K562 (cell line): ENCODE measurements around the gene SIMC1. TPM values are rescaled to one million over a fixed set of nuclear protein-coding genes. Genes with fewer than 3 reads are reported as not detected.

Experiments
- ELF2 ChIP-seq: fragments of 250-450 bp; sonication (Bioruptor Pico); IDR thresholded peaks from 2 replicates; pipeline ENCODE4 v1.5.0; 2021; ENCODE audit warnings: mild to moderate bottlenecking
- ELK3 ChIP-seq: fragments of 450-650 bp; formaldehyde crosslinking; IDR thresholded peaks from 2 replicates; pipeline ENCODE4 v1.4.0; 2020; ENCODE audit warnings: mild to moderate bottlenecking
- HOMEZ ChIP-seq: fragments of 250-450 bp; sonication (Bioruptor Pico); IDR thresholded peaks from 2 replicates; pipeline ENCODE4 v1.4.0; 2020; ENCODE audit warnings: mild to moderate bottlenecking, moderate library complexity
- ILK ChIP-seq: fragments of 450-650 bp; IDR thresholded peaks from 2 replicates; pipeline ENCODE4 v1.6.1; 2016; ENCODE audit warnings: missing genetic modification characterization, low read depth, mild to moderate bottlenecking, missing compliant biosample characterization, moderate library complexity, borderline replicate concordance
- MLX ChIP-seq, 2 experiments: fragments of 450-650 bp in 1 of 2; sonication (generic) in 1 of 2; formaldehyde crosslinking; conservative IDR thresholded peaks; 2 replicates each; pipeline versions ENCODE4 v1.4.0 to v1.8.1; 2020 to 2022; ENCODE audit warnings: mild to moderate bottlenecking in 1 of 2, missing genetic modification reagents in 1 of 2
- NELFE ChIP-seq: IDR thresholded peaks from 2 replicates; pipeline ENCODE4 v1.6.1; 2011; ENCODE audit warnings: mild to moderate bottlenecking; ENCODE audit not compliant: insufficient read depth, insufficient read length
- NEUROD1 ChIP-seq: fragments of 150-350 bp; IDR thresholded peaks from 2 replicates; pipeline ENCODE4 v1.6.1; 2014; ENCODE audit warnings: borderline replicate concordance, low read length, low read depth; ENCODE audit not compliant: partially characterized antibody
- SMAD4 ChIP-seq: fragments of 250-450 bp; sonication (Bioruptor Pico); conservative IDR thresholded peaks from 2 replicates; pipeline ENCODE4 v1.8.0; 2021; ENCODE audit warnings: inconsistent platforms, mild to moderate bottlenecking, moderate library complexity
- SNAPC5 ChIP-seq: fragments of 250-450 bp; sonication (Bioruptor Pico); IDR thresholded peaks from 2 replicates; pipeline ENCODE4 v1.8.0; 2021; ENCODE audit warnings: moderate library complexity, mild to moderate bottlenecking, inconsistent platforms
- SNRNP70 ChIP-seq: fragments of 200-400 bp; formaldehyde crosslinking; optimal IDR thresholded peaks from 2 replicates; pipeline ENCODE3; 2017; ENCODE audit warnings: low read depth, low read length
- polyA plus RNA-seq, 8 experiments: library from polyadenylated mRNA; depleted of rRNA in 4 of 8; stranded (reverse) in 5 of 8; unstranded in 3 of 8; fragments of >200 nt; fragmentation: Nextera tagmentation in 2 of 8; fragmentation: Illumina TruSeq in 1 of 8; extraction: Ambion mirVana in 2 of 8; extraction: Trizol in 1 of 8; gene quantifications; 2 replicates each; pipeline versions ENCODE4 v1.2.1 to v1.2.3, GENCODE V29; 2011 to 2014; ENCODE audit warnings: inconsistent platforms in 1 of 8, missing spikeins in 1 of 8
- total RNA-seq, 7 experiments: library from RNA; depleted of rRNA in 6 of 7; stranded (reverse); fragments of >200 nt in 6 of 7; fragmentation: Illumina TruSeq in 2 of 7; extraction: Trizol in 2 of 7; gene quantifications; 2 replicates each; pipeline versions ENCODE4 v1.2.1 to v1.2.3, GENCODE V29; 2011 to 2021; ENCODE audit warnings: low replicate concordance in 1 of 7
- TF ChIP-seq, protein P1 (sequence below): fragments of 450-650 bp; IDR thresholded peaks from 2 replicates; pipeline ENCODE4 v1.6.1; 2018; ENCODE audit not compliant: partially characterized antibody
- TF ChIP-seq, protein P2 (sequence below): sonication (generic); formaldehyde crosslinking; IDR thresholded peaks from 2 replicates; pipeline ENCODE4 v1.8.1; 2023; ENCODE audit warnings: mild to moderate bottlenecking, missing genetic modification reagents

The SIMC1 gene
- total and polyA plus RNA-seq, 9 of the 15 experiments (the other 6 are each of a cell fraction or from before 2014, with no cell fraction given): 7.2 to 36.3 (median 14.7) TPM

DNA sequence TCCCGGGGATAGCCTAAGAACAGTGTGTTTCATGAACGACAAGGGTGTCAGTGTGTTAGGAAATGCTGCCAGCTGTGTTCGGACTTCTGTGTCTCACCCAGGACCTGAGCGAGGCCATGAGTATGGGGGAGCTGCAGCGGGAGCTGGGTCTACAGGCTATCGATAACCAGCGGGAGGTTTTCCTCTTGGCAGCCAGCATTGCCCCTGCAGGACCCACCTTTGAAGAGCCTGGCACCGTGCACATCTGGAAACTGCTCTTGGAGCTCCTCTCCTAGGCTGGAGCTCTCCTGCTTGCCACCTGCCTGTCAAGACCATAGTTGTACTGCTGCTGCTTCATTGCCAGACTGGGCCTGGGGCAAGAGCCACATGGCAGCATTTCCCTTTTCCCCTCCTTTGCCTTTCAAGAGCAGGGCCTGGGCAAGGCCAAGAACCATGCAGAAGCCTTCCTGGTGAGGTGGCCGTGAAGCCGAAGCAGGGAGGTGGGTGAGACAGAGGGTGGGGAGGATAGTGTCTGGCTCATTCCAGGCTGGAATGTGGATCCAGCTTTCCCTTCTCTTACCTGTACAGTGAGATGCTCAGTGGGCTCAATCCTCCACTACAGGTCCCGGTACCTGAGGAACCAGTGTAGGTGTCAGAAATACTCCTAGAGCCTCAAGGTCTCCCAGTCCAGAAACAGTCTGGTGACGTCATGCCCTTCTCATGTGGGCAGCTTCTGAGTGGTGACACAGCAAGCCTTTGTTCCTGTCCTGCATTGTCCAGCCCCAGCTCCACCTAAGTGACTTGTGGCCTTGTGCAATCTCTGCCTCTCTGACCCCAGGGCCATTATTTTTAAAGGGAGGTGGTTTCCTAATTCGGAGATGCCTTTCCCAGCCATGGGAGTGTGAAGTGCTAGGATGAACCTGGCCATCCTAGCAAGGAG is 133.7 kb downstream of the SIMC1 start (continued):
- no peak for TF ChIP-seq ELK3 (CRISPR knock-in tag)
- TF ChIP-seq ELF2 (CRISPR knock-in tag): no peak
- TF ChIP-seq, protein P1, sequence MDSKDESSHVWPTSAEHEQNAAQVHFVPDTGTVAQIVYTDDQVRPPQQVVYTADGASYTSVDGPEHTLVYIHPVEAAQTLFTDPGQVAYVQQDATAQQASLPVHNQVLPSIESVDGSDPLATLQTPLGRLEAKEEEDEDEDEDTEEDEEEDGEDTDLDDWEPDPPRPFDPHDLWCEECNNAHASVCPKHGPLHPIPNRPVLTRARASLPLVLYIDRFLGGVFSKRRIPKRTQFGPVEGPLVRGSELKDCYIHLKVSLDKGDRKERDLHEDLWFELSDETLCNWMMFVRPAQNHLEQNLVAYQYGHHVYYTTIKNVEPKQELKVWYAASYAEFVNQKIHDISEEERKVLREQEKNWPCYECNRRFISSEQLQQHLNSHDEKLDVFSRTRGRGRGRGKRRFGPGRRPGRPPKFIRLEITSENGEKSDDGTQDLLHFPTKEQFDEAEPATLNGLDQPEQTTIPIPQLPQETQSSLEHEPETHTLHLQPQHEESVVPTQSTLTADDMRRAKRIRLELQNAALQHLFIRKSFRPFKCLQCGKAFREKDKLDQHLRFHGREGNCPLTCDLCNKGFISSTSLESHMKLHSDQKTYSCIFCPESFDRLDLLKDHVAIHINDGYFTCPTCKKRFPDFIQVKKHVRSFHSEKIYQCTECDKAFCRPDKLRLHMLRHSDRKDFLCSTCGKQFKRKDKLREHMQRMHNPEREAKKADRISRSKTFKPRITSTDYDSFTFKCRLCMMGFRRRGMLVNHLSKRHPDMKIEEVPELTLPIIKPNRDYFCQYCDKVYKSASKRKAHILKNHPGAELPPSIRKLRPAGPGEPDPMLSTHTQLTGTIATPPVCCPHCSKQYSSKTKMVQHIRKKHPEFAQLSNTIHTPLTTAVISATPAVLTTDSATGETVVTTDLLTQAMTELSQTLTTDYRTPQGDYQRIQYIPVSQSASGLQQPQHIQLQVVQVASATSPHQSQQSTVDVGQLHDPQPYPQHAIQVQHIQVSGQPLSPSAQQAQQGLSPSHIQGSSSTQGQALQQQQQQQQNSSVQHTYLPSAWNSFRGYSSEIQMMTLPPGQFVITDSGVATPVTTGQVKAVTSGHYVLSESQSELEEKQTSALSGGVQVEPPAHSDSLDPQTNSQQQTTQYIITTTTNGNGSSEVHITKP: no peak
- no peak for TF ChIP-seq SNAPC5 (CRISPR knock-in tag)
- TF ChIP-seq, protein P2, sequence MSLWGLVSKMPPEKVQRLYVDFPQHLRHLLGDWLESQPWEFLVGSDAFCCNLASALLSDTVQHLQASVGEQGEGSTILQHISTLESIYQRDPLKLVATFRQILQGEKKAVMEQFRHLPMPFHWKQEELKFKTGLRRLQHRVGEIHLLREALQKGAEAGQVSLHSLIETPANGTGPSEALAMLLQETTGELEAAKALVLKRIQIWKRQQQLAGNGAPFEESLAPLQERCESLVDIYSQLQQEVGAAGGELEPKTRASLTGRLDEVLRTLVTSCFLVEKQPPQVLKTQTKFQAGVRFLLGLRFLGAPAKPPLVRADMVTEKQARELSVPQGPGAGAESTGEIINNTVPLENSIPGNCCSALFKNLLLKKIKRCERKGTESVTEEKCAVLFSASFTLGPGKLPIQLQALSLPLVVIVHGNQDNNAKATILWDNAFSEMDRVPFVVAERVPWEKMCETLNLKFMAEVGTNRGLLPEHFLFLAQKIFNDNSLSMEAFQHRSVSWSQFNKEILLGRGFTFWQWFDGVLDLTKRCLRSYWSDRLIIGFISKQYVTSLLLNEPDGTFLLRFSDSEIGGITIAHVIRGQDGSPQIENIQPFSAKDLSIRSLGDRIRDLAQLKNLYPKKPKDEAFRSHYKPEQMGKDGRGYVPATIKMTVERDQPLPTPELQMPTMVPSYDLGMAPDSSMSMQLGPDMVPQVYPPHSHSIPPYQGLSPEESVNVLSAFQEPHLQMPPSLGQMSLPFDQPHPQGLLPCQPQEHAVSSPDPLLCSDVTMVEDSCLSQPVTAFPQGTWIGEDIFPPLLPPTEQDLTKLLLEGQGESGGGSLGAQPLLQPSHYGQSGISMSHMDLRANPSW (CRISPR knock-in tag): no peak
- no peak for TF ChIP-seq MLX (CRISPR knock-in tag; conservative IDR thresholded peaks at IDR 0.05)
- no peak for TF ChIP-seq ILK (tag)
- no peak for TF ChIP-seq NELFE
- no peak for TF ChIP-seq SMAD4 (CRISPR knock-in tag)
- TF ChIP-seq NEUROD1: no peak
- TF ChIP-seq SNRNP70: no peak
- no peak for TF ChIP-seq HOMEZ (CRISPR knock-in tag)
